ENCODE data around the gene KIRREL3.

The KIRREL3 gene

GRCh38 chr11:126753990-126754389 is 246.6 kb downstream of the KIRREL3 start:
- Histone ChIP-seq H4K20me1 (ENCODE audit: insufficient read depth) (no peaks in the 10 kb centered on the region), H3K4me3 (IDR thresholded peaks at IDR 0.05; ENCODE audit: insufficient read depth, low read depth, low read length) (no peak overlapping the region), H3K27ac (no peak overlapping the region), H3K27me3 (ENCODE audit: insufficient read depth, low read depth) (no peaks in the 10 kb centered on the region), H3K4me2 (no peak overlapping the region), H3K36me3 (ENCODE audit: insufficient read depth) (no peaks in the 10 kb centered on the region), H3K4me1 (ENCODE audit: low read depth, poor library complexity, severe bottlenecking) (no peaks in the 10 kb centered on the region), H3K9ac (no peak overlapping the region), H3K79me2 (ENCODE audit: insufficient read depth, low read depth) (no peaks in the 10 kb centered on the region), H2AFZ (ENCODE audit: low read depth) (no peak overlapping the region)
- no peak for TF ChIP-seq CTCF (conservative IDR thresholded peaks at IDR 0.05; ENCODE audit: low read depth, low read length)

GRCh38 chr11:126751242-126751641 is 249.3 kb downstream of the KIRREL3 start:
- no peak for TF ChIP-seq CTCF (conservative IDR thresholded peaks at IDR 0.05; ENCODE audit: low read depth, low read length)
- H3K79me2 ChIP-seq (ENCODE audit: insufficient read depth, low read depth), result no peaks in the 10 kb centered on the region
- H3K4me1 ChIP-seq (ENCODE audit: low read depth, poor library complexity, severe bottlenecking), result peaks cover 12% of the 10 kb centered on the region
- no peak overlapping the region for H3K9ac ChIP-seq
- H3K27ac ChIP-seq, result no peak overlapping the region
- H3K4me2 ChIP-seq, result no peak overlapping the region
- no peaks in the 10 kb centered on the region for H4K20me1 ChIP-seq (ENCODE audit: insufficient read depth)
- H2AFZ ChIP-seq (ENCODE audit: low read depth), result no peak overlapping the region
- H3K27me3 ChIP-seq (ENCODE audit: insufficient read depth, low read depth), result no peaks in the 10 kb centered on the region
- H3K4me3 ChIP-seq (IDR thresholded peaks at IDR 0.05; ENCODE audit: insufficient read depth, low read depth, low read length), result no peak overlapping the region
- no peaks in the 10 kb centered on the region for H3K36me3 ChIP-seq (ENCODE audit: insufficient read depth)

- Histone ChIP-seq H3K9ac (no peak overlapping the region), H3K27me3 (ENCODE audit: insufficient read depth, low read depth) (no peaks in the 10 kb centered on the region), H4K20me1 (ENCODE audit: insufficient read depth) (no peaks in the 10 kb centered on the region), H3K27ac (no peak overlapping the region), H2AFZ (ENCODE audit: low read depth) (no peak overlapping the region), H3K4me3 (IDR thresholded peaks at IDR 0.05; ENCODE audit: insufficient read depth, low read depth, low read length) (no peak overlapping the region), H3K4me1 (ENCODE audit: low read depth, poor library complexity, severe bottlenecking) (peaks cover 35% of the 10 kb centered on the region), H3K79me2 (ENCODE audit: insufficient read depth, low read depth) (no peaks in the 10 kb centered on the region), H3K4me2 (no peak overlapping the region), H3K36me3 (ENCODE audit: insufficient read depth) (no peaks in the 10 kb centered on the region)
- TF ChIP-seq CTCF (conservative IDR thresholded peaks at IDR 0.05; ENCODE audit: low read depth, low read length), result no peak
Measured at GRCh38 chr11:126748793-126749192, 251.8 kb downstream of the KIRREL3 start.

- Histone ChIP-seq H4K20me1 (ENCODE audit: insufficient read depth) (no peaks in the 10 kb centered on the region), H3K9ac (no peak overlapping the region), H3K4me2 (no peak overlapping the region), H3K4me3 (IDR thresholded peaks at IDR 0.05; ENCODE audit: insufficient read depth, low read depth, low read length) (no peak overlapping the region), H3K27ac (no peak overlapping the region), H3K4me1 (ENCODE audit: low read depth, poor library complexity, severe bottlenecking) (peaks cover 41% of the 10 kb centered on the region), H3K27me3 (ENCODE audit: insufficient read depth, low read depth) (no peaks in the 10 kb centered on the region), H3K79me2 (ENCODE audit: insufficient read depth, low read depth) (no peaks in the 10 kb centered on the region), H2AFZ (ENCODE audit: low read depth) (no peak overlapping the region), H3K36me3 (ENCODE audit: insufficient read depth) (no peaks in the 10 kb centered on the region)
- no peak for TF ChIP-seq CTCF (conservative IDR thresholded peaks at IDR 0.05; ENCODE audit: low read depth, low read length)
Measured at GRCh38 chr11:126748100-126748791, 252.3 kb downstream of the KIRREL3 start.
